Heart left ventricle (tissue), 16 donors: ENCODE results near the gene DBN1. TPM values are rescaled to one million over a fixed set of nuclear protein-coding genes. Genes with fewer than 3 reads are reported as not detected.

Experiments used
- ATAC-seq, 4 donors: fragments of 200-7000 bp; cut with Tn5 transposase; one replicate each; pipeline ENCODE4 v1.9.1; 2020 to 2022; ENCODE audit warnings: moderate library complexity in 4 of 4, mild to moderate bottlenecking in 3 of 4, moderate number of reproducible peaks in 1 of 4
- DNase-seq, 5 donors: peaks; one replicate each; pipeline ENCODE4 v3.0.0-alpha.2; 2020
- H3K27ac ChIP-seq, 12 donors: fragments of 200-600 bp; sonication (generic) in 4 of 12; one replicate each; pipeline versions ENCODE4 v1.5.0 to v1.8.0; 2016 to 2022; ENCODE audit warnings: mild to moderate bottlenecking in 2 of 12
- H3K27me3 ChIP-seq, 9 donors: fragments of 200-600 bp; sonication (generic) in 2 of 9; one replicate each; pipeline versions ENCODE4 v1.5.1 to v1.8.0; 2016 to 2022; ENCODE audit warnings: mild to moderate bottlenecking in 3 of 9
- H3K36me3 ChIP-seq, 9 donors: fragments of 200-600 bp; sonication (generic) in 2 of 9; one replicate each; pipeline versions ENCODE4 v1.5.0 to v1.8.0; 2018 to 2022; ENCODE audit warnings: mild to moderate bottlenecking in 2 of 9
- H3K4me1 ChIP-seq, 12 donors: fragments of 200-600 bp; sonication (generic) in 4 of 12; one replicate each; pipeline versions ENCODE4 v1.5.0 to v1.8.0; 2016 to 2022; ENCODE audit warnings: mild to moderate bottlenecking in 3 of 12
- H3K4me3 ChIP-seq, 12 donors: fragments of 200-600 bp; sonication (generic) in 4 of 12; one replicate each; pipeline versions ENCODE4 v1.5.0 to v1.8.0; 2017 to 2022; ENCODE audit warnings: mild to moderate bottlenecking in 9 of 12, moderate library complexity in 4 of 12
- H3K9me3 ChIP-seq, 12 donors: fragments of 200-600 bp; sonication (generic) in 4 of 12; one replicate each; pipeline versions ENCODE4 v1.5.0 to v1.8.0; 2016 to 2022; ENCODE audit warnings: mild to moderate bottlenecking in 1 of 12
- POLR2A ChIP-seq, 2 donors: fragments of 450-650 bp; IDR thresholded peaks; one replicate each; pipeline ENCODE4 v1.6.1; 2017; ENCODE audit warnings: antibody characterized with exemption in 2 of 2, mild to moderate bottlenecking in 2 of 2, moderate library complexity in 2 of 2
- WGBS, 4 donors: extraction: QIAGEN DNeasy Blood & Tissue Kit in 2 of 4; methylation state at CpG; one replicate each; pipeline versions ENCODE4 v1.1.5 to v1.1.7; 2013 to 2018; 5-methylcytosine and 5-hydroxymethylcytosine counted together
- intact Hi-C, 10 donors: fragments of 100-400 bp; cut with DNase I; formaldehyde crosslinking; loops; one replicate each; pipeline versions ENCODE4 v1.11.1 to v1.14.2; 2022
- long read RNA-seq, 3 donors: library from polyadenylated mRNA; unstranded; transcript quantifications; one replicate each; pipeline ENCODE4 v2.0.0, GENCODE V29; 2020 to 2021
- polyA plus RNA-seq, 2 donors: library from polyadenylated mRNA; stranded (reverse); fragments of 200-250 nt; gene quantifications; one replicate each; pipeline ENCODE4 v1.2.3, GENCODE V29; 2013
- total RNA-seq, 9 donors: library from RNA; depleted of rRNA in 2 of 9; stranded (reverse); fragments of >200 nt in 2 of 9; fragmentation: NEBNext Ultra II Directional in 3 of 9; extraction: Animal tissue kit (Norgen Biotek cat#: 25700) in 3 of 9; gene quantifications; one replicate each; pipeline versions ENCODE4 v1.1.0 to v1.2.4, GENCODE V29; 2016 to 2023
- TF ChIP-seq, protein P1 (sequence below), 12 donors: fragments of 200-600 bp; sonication (generic) in 4 of 12; IDR thresholded peaks; one replicate each; pipeline versions ENCODE4 v1.5.0 to v1.8.0; 2018 to 2022; ENCODE audit warnings: antibody characterized with exemption in 12 of 12, mild to moderate bottlenecking in 5 of 12
- donor health status: ischemic (EF 13 %, LVEDD 7.1; RV severe dilation, severe dysfunction).
- donor health status: healthy with polysubstance abuse.
- donor health status: DM: no; HTN: yes; CAD: no.
- donor health status: DM: no; HTN: no; CAD: no.
- donor health status: ischemic (EF 25% LVEDD 6.9; RV normal size, moderate dysfunction).
- donor health status: ischemic (EF 25% LVEDD 5.7; RV mildly dilated, moderate dysfunction).
- donor health status: healthy.
- donor health status: DM: yes; HTN: yes; CAD: no.
- donor health status: ischemic (EF 35%, LVEDD 5.7; RV mildly dilated, moderate dysfunction).
- donor health status: nonischemic (EF 11% LVEDD 7.7; RV severe dilation, severe dysfunction).
- donor health status: DM: yes; HTN: yes; CAD: no.
- donor health status: PGD.
- donor health status: ischemic (EF 29% LVEDD 5.4; RV normal size, mild dysfunction).
- donor health status: nonischemic (EF 23%, LVEDD 6.1; RV moderate dilation, normal function).

The DBN1 gene
- total RNA-seq (10 to 100 TPM; 12.3 to 60.7 (median 23.3) TPM), polyA plus RNA-seq (10 to 100 TPM; 13.2 to 28.1 TPM)
- long read RNA-seq, donor 1, transcript DBN1-202 (14 exons, 2,995 nt): major isoform, 32 of 44 reads
- long read RNA-seq, donor 1, partial matches to known transcripts: 2 of 44 reads
- long read RNA-seq, donor 1, other reads (novel, unspliced or antisense): 8 of 44 reads
- long read RNA-seq, donor 2, transcript DBN1-202 (14 exons, 2,995 nt): major isoform, 104 of 138 reads
- long read RNA-seq, donor 2, partial matches to known transcripts: 15 of 138 reads
- long read RNA-seq, donor 2, other reads (novel, unspliced or antisense): 17 of 138 reads
- long read RNA-seq, donor 3, transcript DBN1-202 (14 exons, 2,995 nt): major isoform, 15 of 25 reads
- long read RNA-seq, donor 3, partial matches to known transcripts: 3 of 25 reads
- long read RNA-seq, donor 3, other reads (novel, unspliced or antisense): 7 of 25 reads

DNA sequence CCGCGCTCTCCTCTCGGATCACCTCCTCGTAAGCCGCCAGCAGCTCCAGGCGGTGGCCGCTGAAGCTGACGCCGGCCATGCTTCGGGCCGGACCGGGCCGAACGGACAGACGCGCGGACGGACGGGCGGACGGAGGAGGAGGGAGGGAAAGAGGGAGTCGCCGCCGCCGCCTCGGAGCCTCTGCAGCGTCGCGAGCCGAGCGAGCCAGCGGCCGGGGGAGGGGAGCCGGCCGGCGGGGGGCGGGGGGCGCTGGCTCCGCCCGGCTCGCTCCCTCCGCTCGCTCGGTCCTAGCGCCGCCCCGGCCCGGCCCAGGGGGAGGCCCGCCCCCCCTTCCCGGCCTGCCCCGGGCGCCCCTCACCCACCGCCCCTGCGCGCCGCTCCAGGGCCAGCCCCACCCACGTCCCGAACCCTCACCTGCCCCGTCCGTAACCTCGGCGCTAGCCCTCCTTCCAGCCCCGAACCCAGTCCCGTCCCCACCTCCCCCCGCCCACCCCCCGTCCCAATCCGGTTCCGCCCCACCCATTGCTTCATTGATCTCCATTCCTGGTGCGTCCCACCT lies at the start of gene DBN1:
Gene DBN1, minus strand, starts transcription at position 192 of the 559 bp plus-strand sequence. Its CDS starts 113 bp downstream, at position 79.
- Histone ChIP-seq H3K9me3 (no peaks in the 10 kb centered on the region), H3K27ac (peak within 1 kb of the TSS; percentile 65 to 93 (median 84)), H3K36me3 (peaks cover 0 to 1% (median 0%) of the 10 kb centered on the region in 9 donors), H3K27me3 (peaks cover 0 to 31% (median 5%) of the 10 kb centered on the region in 9 donors), H3K4me1 (peaks cover 0 to 68% (median 49%) of the 10 kb centered on the region in 12 donors), H3K4me3 (peak within 1 kb of the TSS; percentile 63 to 97 (median 76))
- WGBS, 4 donors: 1 to 5% (median 2%) methylated on average over 11 to 63 of the region's 69 CpGs
- TF ChIP-seq POLR2A (IDR thresholded peaks at IDR 0.05): no peak
- TF ChIP-seq, protein P1, sequence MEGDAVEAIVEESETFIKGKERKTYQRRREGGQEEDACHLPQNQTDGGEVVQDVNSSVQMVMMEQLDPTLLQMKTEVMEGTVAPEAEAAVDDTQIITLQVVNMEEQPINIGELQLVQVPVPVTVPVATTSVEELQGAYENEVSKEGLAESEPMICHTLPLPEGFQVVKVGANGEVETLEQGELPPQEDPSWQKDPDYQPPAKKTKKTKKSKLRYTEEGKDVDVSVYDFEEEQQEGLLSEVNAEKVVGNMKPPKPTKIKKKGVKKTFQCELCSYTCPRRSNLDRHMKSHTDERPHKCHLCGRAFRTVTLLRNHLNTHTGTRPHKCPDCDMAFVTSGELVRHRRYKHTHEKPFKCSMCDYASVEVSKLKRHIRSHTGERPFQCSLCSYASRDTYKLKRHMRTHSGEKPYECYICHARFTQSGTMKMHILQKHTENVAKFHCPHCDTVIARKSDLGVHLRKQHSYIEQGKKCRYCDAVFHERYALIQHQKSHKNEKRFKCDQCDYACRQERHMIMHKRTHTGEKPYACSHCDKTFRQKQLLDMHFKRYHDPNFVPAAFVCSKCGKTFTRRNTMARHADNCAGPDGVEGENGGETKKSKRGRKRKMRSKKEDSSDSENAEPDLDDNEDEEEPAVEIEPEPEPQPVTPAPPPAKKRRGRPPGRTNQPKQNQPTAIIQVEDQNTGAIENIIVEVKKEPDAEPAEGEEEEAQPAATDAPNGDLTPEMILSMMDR (IDR thresholded peaks at IDR 0.05): no peak
- peak in 3 of 4 donors; percentile 18 to 59 (median 58) for ATAC-seq
- DNase-seq: peak in 2 of 5 donors; percentile 65 to 69
- intact Hi-C loops: loop anchor here in 1 of 10 donors (2.0 kb wide), 1 partner anchor 23 kb away; the partner anchor contains the start of gene PDLIM7

DNA sequence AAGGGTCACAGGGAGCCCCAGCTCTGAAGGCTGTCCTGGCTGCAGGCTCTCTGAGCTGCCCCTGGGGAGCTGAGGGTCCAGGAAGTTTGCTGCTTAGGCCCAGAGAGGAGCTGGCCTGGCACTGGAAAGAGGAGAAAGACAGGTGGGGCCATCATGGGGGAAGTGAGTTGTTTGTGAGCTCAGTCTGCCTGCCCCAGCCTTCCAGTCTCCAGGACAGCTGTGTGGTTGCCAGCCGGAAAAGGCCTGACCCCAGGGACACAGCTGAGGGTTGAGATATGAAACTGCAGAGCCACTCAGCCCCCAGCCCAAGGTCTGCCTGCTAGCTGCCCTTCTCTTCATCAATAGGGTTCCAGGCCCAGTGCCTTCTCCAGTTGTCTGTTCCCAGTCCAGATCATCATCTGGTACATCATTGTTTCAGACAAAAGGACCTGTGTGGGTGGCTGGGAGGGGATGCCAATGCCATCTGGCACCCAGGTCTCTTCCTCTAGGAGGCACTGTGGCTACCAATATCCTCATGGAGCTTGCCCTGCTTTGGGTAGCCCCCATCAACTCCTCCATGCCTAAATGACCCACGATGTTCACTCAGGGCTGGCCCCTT lies 47.6 kb upstream of the DBN1 start:
- Histone ChIP-seq H3K27me3 (no peaks in the 10 kb centered on the region), H3K4me1 (peaks cover 0 to 30% (median 7%) of the 10 kb centered on the region in 12 donors), H3K27ac (no peak overlapping the region), H3K36me3 (peaks cover 2 to 70% (median 64%) of the 10 kb centered on the region in 9 donors), H3K4me3 (no peak overlapping the region), H3K9me3 (no peaks in the 10 kb centered on the region)
- TF ChIP-seq, protein P1 (IDR thresholded peaks at IDR 0.05): no peak
- TF ChIP-seq POLR2A (IDR thresholded peaks at IDR 0.05): no peak
- DNase-seq: peak in 1 of 5 donors; percentile 15
- ATAC-seq: no peak
- 64 to 86% (median 84%) methylated on average over 1 to 2 of the region's 2 CpGs; no CpG with 5 or more reads in 1 of the 4 donors for WGBS, 4 donors
- intact Hi-C loops: no loop called here

GRCh38 chr5:177520271-177520670 lies 46.8 kb upstream of the DBN1 start:
- Histone ChIP-seq H3K27me3 (no peaks in the 10 kb centered on the region), H3K36me3 (peaks cover 2 to 70% (median 62%) of the 10 kb centered on the region in 9 donors), H3K27ac (no peak overlapping the region), H3K4me1 (peaks cover 0 to 33% (median 14%) of the 10 kb centered on the region in 12 donors), H3K9me3 (no peaks in the 10 kb centered on the region), H3K4me3 (no peak overlapping the region)
- intact Hi-C loops: no loop called here
- DNase-seq (peak in 1 of 5 donors; percentile 9), ATAC-seq (no peak)
- WGBS, 4 donors: 89 to 98% (median 93%) methylated on average over 3 of the region's 3 CpGs
- no peak for TF ChIP-seq POLR2A (IDR thresholded peaks at IDR 0.05)
- TF ChIP-seq, protein P1 (IDR thresholded peaks at IDR 0.05): no peak
